ENCODE results near the gene TADA3. TPM values are rescaled to one million over a fixed set of nuclear protein-coding genes. Genes with fewer than 3 reads are reported as not detected.

Gene TADA3
- total RNA-seq, 1 donor from 2014 or later = 106 TPM

GRCh38 chr3:9739181-9739580 lies 53.1 kb downstream of the TADA3 start:
- intact Hi-C loops (cut with DNase I) = loop anchor here (10.0 kb wide), 2 partner anchors 406 to 436 kb away; partner anchors contain the start of gene VHL
- TF ChIP-seq CTCF (IDR thresholded peaks at IDR 0.05) = no peak
- Histone ChIP-seq H3K9me3 (no peaks in the 10 kb centered on the region), H3K4me1 (no peaks in the 10 kb centered on the region), H3K27me3 (no peaks in the 10 kb centered on the region), H3K4me3 (no peak overlapping the region), H3K36me3 (peaks cover 81 to 95% of the 10 kb centered on the region in 2 donors), H3K27ac (no peak overlapping the region)
- DNase-seq (ENCODE audit: low spot score in 2 of 2) = no peak

DNA sequence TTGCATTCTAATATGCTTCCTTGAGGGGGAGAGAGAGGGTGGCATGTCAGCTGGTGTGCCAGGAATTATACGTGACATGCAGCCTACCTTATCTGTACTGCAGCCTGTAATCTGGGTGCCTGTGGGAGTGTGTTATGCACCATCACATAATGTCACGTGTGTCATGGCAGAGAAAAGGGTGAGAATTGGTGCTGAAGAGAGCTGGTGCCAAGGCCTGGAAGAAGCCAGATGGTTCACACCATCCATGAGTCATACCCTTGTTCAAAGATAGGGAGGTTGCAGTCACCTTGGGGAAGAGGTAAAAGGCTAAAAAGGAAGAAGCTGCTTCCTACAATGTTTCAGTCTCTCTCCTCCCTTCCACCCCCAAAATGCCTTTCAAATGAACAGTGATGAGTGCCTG lies 55.4 kb downstream of the TADA3 start:
- no peak for DNase-seq (ENCODE audit: low spot score in 2 of 2)
- Histone ChIP-seq H3K4me3 (no peak overlapping the region), H3K27me3 (no peaks in the 10 kb centered on the region), H3K36me3 (peaks cover 60 to 74% of the 10 kb centered on the region in 2 donors), H3K9me3 (no peaks in the 10 kb centered on the region), H3K27ac (no peak overlapping the region), H3K4me1 (peaks cover 15% of the 10 kb centered on the region in 2 donors)
- intact Hi-C loops (cut with DNase I) = loop anchor here (10.0 kb wide), 2 partner anchors 408 to 438 kb away; partner anchors contain the start of gene VHL
- no peak for TF ChIP-seq CTCF (IDR thresholded peaks at IDR 0.05)

GRCh38 chr3:9732740-9733115 lies 59.5 kb downstream of the TADA3 start:
- intact Hi-C loops (cut with DNase I) = loop anchor here (5.0 to 10.0 kb wide), 5 partner anchors 185 to 442 kb away; partner anchors contain the start of genes IL17RC and VHL
- no peaks in the 10 kb centered on the region for H3K9me3 ChIP-seq
- no peaks in the 10 kb centered on the region for H3K27me3 ChIP-seq
- TF ChIP-seq CTCF (IDR thresholded peaks at IDR 0.05) = no peak
- H3K36me3 ChIP-seq = peaks cover 26 to 35% of the 10 kb centered on the region in 2 donors
- peak overlapping the region in 1 of 2 donors; percentile 98 for H3K27ac ChIP-seq
- H3K4me3 ChIP-seq = peak overlapping the region; percentile 99 to 100
- H3K4me1 ChIP-seq = peaks cover 15 to 24% of the 10 kb centered on the region in 2 donors
- no peak for DNase-seq (ENCODE audit: low spot score in 2 of 2)

DNA sequence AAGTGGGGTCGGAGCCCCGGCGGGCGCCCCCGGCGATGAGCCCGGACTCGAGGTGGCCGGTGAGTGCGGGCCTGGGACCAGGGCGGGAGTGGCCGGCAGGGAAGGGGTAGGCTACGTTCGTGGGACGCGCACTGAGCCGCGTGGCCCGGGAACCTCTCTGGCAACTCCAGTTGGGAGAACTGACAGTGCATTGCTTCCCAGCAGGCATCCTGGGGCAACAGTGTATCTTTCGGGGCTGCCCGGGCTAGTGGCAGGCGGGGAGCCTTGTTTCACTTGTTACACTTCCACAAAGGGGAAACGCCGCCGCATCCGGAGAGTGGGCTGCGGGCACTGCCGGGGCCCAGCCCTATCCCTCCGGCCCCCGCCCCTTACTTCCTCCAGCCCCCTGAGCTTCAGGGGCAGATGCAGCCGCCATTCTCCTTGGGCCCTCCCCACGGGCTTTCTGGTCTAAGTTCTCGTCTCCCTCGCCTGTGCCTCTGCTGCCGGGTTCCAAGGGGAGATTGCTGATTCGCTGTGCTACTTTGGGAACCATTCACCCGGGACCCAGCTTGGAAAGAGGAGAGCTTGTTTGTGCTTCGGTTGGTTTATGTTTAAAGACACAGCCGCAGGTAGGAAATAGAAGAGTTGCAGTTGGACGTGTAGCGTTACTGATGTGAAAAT lies 60.1 kb downstream of the TADA3 start:
- H3K4me1 ChIP-seq = peaks cover 15 to 24% of the 10 kb centered on the region in 2 donors
- no peak for TF ChIP-seq CTCF (IDR thresholded peaks at IDR 0.05)
- intact Hi-C loops (cut with DNase I) = loop anchor here (5.0 to 10.0 kb wide), 5 partner anchors 185 to 443 kb away; partner anchors contain the start of genes IL17RC and VHL

DNA sequence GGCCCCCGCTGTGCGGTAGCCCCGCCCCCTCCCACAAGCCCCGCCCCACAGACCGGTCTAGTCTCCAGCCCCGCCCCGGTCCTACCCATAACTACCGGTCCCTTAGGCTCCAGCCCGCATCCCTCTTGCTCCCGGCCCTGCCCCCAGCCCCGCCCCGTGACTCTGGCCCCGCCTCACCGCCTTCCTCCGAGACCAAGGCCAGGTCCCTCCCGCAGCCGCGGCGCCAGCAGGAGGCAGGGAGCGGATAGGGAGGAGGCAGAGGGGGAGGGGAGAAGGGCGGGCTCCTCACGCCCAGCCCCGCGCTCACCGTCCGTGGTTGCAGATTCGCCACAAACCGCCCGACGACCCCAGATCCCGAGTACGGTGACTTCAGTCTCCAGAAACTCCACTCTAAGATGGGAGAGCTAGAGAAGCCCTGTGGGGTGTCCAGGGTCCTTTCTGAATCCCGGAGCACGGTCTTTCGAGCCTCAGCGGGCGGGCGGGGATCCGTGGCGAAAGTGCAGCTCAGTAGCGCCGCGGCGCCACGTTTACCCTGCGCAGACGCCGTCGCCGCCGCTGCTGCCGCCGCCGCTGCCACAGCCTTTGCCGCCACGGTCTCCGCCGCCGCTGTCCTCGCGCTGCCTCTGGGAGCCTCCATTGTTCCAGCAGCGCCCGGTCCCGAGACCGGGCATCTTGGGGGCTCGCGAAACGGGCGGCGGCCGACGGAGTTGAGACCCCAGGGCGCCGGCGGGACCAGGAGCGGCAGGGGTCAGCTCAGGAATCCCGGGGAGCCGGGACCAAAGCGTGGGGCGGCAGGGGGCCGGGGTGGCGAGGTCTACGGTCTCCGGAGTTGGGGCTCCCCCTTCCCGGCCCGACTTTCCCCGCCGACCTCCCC lies 60.8 kb downstream of the TADA3 start, which contains the start of gene BRPF1:
TSS of gene BRPF1 (plus strand) at position 530 of the 874 bp plus-strand sequence. CDS start 2,406 bp downstream, outside the sequence.
- peaks cover 15 to 24% of the 10 kb centered on the region in 2 donors for H3K4me1 ChIP-seq
- H3K36me3 ChIP-seq = peaks cover 17 to 22% of the 10 kb centered on the region in 2 donors
- H3K27ac ChIP-seq = peak within 1 kb of the TSS; percentile 98
- H3K4me3 ChIP-seq = peak within 1 kb of the TSS; percentile 99 to 100
- H3K27me3 ChIP-seq = no peaks in the 10 kb centered on the region
- H3K9me3 ChIP-seq = no peaks in the 10 kb centered on the region
- TF ChIP-seq CTCF (IDR thresholded peaks at IDR 0.05) = peak in 1 of 3 experiments; percentile 7
- intact Hi-C loops (cut with DNase I) = loop anchor here (1.0 to 10.0 kb wide), 13 partner anchors 15 to 443 kb away; partner anchors contain the start of genes CRELD1, IL17RC, JAGN1 and MTMR14
- DNase-seq (ENCODE audit: low spot score in 2 of 2) = peak; percentile 98 to 100

More for the DNA sequence above, 60.1 kb downstream of the TADA3 start:
- H3K27ac ChIP-seq = peak overlapping the region; percentile 98
- peak in 1 of 2 donors; percentile 69 for DNase-seq (ENCODE audit: low spot score in 2 of 2)
- peaks cover 22 to 30% of the 10 kb centered on the region in 2 donors for H3K36me3 ChIP-seq
- H3K9me3 ChIP-seq = no peaks in the 10 kb centered on the region
- peak overlapping the region; percentile 99 to 100 for H3K4me3 ChIP-seq
- H3K27me3 ChIP-seq = no peaks in the 10 kb centered on the region
